Stimulated activated CD4-positive, alpha-beta T cell treated with anti-CD3 and anti-CD28 coated beads, TNF-alpha, amount 100 ng/mL, for 1 hour (primary cell): Measurements from ENCODE around the gene KANSL1.
A peak's percentile ranks its signal among the peaks of the same experiment; 100 is the strongest.

Experiments
- DNase-seq, 3 donors: peaks; one replicate each; pipeline ENCODE4 v3.0.0-alpha.2; 2020; ENCODE audit warnings: low read depth in 3 of 3, low spot score in 1 of 3

Gene KANSL1

DNA sequence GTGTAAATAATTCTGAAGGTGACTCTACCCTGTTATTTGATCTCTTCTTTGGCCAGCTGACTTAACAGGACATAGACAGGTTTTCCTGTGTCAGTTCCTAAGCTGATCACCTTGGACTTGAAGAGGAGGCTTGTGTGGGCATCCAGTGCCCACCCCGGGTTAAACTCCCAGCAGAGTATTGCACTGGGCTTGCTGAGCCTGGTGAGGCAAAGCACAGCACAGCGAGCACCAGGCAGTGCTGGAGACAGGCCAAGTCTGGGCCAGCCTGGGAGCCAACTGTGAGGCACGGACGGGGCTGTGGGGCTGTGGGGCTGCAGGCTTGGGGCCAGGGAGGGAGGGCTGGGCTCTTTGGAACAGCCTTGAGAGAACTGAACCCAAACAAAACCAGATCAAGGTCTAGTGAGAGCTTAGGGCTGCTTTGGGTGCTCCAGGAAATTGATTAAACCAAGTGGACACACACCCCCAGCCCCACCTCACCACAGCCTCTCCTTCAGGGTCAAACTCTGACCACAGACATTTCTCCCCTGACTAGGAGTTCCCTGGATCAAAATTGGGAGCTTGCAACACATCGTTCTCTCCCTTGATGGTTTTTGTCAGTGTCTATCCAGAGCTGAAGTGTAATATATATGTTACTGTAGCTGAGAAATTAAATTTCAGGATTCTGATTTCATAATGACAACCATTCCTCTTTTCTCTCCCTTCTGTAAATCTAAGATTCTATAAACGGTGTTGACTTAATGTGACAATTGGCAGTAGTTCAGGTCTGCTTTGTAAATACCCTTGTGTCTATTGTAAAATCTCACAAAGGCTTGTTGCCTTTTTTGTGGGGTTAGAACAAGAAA is 189.1 kb downstream of the KANSL1 start:
- no peak for DNase-seq

DNA sequence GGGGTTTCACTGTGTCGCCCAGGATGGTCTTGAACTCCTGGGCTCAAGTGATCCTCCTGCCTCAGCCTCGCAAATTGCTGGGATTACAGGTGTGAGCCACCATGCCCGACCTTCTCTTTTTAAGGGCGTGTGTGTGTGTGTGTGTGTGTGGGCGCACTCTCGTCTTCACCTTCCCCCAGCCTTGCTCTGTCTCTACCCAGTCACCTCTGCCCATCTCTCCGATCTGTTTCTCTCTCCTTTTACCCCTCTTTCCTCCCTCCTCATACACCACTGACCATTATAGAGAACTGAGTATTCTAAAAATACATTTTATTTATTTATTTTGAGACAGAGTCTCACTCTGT is 190.3 kb downstream of the KANSL1 start:
- no peak for DNase-seq

DNA sequence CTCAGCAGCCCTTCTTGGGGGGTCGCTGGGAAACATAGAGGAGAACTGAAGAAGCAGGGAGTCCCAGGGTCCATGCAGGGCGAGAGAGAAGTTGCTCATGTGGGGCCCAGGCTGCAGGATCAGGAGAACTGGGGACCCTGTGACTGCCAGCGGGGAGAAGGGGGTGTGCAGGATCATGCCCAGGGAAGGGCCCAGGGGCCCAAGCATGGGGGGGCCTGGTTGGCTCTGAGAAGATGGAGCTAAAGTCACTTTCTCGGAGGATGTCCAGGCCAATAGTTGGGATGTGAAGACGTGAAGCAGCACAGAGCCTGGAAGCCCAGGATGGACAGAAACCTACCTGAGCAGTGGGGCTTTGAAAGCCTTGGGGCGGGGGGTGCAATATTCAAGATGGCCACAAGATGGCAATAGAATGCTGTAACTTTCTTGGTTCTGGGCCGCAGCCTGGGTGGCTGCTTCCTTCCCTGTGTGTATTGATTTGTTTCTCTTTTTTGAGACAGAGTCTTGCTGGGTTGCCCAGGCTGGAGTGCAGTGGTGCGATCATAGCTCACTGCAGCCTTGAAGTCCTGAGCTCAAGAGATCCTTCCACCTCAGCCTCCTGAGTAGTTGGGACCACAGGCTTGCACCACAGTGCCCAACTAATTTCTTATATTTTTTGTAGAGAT is 190.8 kb downstream of the KANSL1 start:
- peak; percentile 39 to 63 (median 54) for DNase-seq

DNA sequence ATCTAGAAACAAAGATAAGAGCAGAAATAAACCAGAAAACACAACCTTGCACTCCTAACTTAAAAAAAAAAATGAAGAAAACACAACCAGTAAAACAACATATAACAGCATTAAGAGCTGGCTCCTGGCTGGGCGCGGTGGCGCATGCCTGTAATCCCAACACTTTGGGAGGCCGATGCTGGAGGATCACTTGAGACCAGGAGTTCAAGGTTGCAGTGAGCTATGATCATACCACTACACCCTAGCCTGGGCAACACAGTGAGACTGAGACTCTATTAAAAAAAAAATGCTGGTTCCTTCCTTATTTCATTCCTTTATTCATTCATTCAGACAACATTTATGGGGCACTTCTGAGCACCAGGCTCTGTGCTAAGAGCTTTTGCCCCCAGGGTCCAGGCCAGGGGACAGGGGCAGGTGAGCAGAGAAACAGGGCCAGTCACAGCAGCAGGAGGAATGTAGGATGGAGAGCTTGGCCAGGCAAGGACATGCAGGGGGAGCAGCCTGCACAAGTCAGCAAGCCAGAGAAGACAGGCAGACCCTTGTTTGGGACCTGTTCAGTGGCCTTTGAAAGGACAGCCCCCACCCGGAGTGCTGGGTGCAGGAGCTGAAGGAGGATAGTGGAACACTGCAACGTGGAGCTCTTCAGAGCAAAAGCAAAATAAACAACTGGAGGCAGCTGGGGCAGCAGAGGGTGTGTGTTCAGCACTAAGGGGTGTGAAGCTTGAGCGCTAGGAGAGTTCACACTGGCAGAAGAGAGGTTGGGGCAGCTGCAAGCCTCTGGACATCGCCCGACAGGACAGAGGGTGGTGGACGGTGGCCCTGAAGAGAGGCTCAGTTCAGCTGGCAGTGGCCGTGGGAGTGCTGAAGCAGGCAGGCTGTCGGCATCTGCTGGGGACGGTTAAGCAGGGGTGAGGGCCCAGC is 191.6 kb downstream of the KANSL1 start:
- DNase-seq: no peak

DNA sequence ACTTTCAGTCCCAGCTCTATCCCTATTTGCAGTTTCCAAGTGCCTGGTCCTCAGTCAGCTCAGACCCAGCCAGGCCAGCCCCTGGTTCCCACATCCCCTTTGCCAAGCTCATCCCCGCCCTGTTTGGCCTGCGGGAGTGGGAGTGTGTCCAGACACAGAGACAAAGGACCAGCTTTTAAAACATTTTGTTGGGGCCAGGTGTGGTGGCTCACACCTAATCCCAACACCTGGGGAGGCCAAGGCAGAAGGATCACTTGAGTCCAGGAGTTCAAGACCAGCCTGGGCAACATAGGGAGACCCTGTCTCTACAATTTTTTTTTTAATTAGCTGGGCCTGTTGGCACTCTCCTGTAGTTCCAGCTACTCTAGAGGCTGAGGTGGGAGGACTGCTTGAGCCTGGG is 192.5 kb downstream of the KANSL1 start:
- DNase-seq: no peak

DNA sequence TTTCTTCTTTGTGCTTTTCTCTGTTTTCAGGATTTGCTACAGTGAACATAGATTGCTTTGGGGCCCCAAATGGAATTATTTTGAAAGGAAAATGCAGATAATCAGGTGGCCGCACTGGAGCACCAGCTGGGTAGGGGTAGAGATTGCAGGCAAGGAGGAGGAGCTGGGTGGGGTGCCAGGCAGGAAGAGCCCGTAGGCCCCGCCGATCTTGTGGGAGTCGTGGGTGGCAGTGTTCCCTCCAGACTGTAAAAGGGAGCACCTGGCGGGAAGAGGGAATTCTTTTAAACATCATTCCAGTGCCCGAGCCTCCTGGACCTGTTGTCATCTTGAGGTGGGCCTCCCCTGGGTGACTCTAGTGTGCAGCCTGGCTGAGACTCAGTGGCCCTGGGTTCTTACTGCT is 192.9 kb downstream of the KANSL1 start:
- DNase-seq: no peak

DNA sequence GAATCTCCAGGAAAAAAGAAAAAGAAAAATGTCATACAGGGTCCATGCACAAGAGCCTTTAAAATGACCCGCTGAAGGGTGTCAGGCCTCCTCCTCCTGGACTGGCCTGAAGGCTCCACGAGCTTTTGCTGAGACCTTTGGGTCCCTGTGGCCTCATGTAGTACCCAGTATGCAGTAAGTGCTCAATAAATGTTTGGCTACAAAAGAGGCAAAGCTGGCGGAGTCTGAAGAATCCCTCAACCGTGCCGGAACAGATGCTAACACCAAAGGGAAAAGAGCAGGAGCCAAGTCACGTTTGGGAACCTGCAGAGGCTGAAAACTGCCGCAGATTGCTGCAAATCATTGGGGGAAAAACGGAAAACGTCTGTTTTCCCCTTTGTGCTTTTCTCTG is 193.3 kb downstream of the KANSL1 start:
- no peak for DNase-seq

DNA sequence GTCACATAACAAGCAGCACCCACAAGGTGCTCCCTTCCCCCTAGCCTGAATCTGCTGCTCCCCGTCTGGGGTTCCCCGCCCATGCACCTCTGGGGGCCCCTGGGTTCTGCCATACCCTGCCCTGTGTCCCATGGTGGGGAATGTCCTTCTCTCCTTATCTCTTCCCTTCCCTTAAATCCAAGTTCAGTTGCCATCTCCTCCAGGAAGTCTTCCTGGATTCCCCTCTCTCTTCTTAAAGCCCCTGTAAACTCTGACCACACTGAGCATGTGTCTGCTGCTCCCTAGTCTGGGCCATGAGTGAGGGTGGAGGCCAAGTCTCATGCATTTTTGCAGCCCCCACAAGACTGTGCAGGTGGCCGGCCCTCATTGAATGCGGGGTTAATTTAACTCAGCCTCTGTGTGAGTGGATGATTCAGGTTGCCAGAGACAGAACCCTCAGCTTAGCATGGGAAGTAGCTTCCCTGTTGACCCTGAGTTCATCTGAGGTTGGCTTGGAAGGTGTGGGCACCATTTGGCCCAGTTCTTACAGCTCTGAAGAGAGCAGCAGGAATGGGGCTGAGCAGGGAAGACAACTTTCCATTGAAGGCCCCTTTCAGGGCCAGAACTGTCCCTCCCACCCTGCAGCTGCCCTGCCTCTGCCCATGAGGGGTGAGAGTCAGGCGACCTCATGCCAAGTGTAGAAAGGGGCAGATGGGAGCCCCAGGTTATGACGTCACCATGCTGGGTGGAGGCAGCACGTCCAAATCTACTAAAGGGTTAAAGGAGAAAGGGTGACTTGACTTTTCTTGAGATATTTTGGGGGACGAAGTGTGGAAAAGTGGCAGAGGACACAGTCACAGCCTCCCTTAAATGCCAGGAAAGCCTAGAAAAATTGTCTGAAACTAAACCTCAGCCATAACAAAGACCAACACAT is 194.0 kb downstream of the KANSL1 start, which contains the start of gene STH:
STH (plus strand) TSS at position 264 of the 913 bp plus-strand sequence; CDS start at position 294, 30 bp downstream.
- DNase-seq: no peak

DNA sequence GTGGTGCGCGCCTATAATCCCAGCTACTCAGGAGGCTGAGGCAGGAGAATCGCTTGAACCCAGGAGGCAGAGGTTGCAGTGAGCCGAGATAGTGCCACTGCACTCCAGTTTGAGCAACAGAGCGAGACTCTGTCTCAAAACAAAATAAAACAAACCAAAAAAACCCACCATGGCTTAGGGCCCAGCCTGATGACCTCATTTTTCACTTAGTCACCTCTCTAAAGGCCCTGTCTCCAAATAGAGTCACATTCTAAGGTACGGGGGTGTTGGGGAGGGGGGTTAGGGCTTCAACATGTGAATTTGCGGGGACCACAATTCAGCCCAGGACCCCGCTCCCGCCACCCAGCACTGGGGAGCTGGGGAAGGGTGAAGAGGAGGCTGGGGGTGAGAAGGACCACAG is 195.6 kb downstream of the KANSL1 start:
- DNase-seq: no peak

DNA sequence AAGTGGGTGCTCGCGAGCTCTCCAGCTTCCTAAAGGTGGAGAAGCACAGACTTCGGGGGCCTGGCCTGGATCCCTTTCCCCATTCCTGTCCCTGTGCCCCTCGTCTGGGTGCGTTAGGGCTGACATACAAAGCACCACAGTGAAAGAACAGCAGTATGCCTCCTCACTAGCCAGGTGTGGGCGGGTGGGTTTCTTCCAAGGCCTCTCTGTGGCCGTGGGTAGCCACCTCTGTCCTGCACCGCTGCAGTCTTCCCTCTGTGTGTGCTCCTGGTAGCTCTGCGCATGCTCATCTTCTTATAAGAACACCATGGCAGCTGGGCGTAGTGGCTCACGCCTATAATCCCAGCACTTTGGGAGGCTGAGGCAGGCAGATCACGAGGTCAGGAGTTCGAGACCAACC is 196.1 kb downstream of the KANSL1 start:
- no peak for DNase-seq

DNA sequence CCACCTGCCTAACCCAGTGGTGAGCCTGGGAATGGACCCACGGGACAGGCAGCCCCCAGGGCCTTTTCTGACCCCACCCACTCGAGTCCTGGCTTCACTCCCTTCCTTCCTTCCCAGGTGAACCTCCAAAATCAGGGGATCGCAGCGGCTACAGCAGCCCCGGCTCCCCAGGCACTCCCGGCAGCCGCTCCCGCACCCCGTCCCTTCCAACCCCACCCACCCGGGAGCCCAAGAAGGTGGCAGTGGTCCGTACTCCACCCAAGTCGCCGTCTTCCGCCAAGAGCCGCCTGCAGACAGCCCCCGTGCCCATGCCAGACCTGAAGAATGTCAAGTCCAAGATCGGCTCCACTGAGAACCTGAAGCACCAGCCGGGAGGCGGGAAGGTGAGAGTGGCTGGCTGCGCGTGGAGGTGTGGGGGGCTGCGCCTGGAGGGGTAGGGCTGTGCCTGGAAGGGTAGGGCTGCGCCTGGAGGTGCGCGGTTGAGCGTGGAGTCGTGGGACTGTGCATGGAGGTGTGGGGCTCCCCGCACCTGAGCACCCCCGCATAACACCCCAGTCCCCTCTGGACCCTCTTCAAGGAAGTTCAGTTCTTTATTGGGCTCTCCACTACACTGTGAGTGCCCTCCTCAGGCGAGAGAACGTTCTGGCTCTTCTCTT is 196.8 kb downstream of the KANSL1 start:
- DNase-seq: no peak

DNA sequence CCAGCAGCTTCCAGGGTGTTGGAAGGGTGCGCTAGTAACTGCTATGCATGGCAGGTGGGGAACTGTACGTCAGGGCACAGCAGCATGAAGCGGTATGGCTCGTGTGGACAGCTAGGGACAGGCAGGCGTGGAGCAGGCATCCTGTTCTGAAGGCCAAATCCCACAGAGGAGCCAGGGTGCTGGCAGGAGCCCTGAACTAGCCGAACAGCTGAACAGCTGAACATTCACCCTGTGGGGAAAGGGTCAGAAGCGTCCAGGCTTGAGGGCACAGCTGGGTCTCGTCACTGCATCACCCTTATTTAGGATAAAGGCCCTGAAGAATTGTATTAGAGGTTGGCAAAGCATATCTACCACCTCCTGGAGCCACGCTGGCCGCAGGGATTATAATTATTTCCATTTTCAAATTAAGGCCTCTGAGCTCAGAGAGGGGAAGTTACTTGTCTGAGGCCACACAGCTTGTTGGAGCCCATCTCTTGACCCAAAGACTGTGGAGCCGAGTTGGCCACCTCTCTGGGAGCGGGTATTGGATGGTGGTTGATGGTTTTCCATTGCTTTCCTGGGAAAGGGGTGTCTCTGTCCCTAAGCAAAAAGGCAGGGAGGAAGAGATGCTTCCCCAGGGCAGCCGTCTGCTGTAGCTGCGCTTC is 197.5 kb downstream of the KANSL1 start:
- DNase-seq: no peak

DNA sequence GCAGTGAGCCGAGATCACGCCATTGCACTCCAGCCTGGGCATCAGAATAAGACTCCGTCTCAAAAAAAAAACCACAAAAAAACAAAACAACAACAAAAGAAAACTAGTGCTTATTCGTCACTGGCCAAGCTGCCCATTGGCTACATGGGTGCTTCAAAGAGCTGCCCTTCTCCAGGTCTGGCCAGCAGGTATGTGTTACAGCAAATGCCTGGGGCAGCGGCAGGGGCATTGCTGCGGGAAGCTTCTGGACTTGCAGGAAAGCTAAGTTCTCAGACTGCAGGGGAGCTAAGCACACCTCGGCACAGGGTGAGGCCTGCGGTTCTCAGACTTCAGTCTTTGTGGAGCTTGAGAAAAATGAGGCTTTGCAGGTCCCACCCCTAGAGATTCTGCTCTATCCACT is 198.2 kb downstream of the KANSL1 start:
- DNase-seq: no peak

DNA sequence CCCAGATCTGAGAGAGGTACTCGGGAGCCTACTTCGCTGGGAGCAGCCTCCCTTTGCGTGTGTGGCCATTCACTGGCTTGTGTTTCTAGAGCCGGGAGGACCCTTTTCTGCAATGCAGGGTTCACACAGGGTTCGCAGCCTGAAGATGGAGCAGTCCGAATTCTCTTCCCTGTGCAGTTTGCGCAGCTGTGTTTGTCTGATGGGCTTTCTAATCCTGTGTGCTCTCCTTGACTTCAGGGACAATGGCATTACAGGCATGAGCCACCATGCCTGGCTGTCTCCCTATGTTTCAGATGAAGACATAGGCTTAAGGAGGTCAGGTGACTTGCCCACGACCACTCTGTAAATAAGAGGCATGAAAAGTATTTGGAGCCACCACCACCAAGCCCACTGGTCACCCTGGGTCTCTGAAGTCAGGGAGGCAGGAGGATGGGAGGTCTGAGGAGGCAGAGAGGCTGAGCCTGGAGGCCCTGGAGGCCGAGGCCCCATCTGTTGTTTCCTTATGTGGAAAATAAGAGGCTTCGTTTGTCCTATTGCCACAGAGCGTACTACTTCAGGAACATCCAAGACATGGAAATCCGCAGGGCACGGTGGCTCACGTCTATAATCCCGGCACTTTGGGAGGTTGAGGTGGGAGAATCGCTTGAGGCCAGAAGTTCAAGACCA is 199.1 kb downstream of the KANSL1 start:
- DNase-seq: no peak

DNA sequence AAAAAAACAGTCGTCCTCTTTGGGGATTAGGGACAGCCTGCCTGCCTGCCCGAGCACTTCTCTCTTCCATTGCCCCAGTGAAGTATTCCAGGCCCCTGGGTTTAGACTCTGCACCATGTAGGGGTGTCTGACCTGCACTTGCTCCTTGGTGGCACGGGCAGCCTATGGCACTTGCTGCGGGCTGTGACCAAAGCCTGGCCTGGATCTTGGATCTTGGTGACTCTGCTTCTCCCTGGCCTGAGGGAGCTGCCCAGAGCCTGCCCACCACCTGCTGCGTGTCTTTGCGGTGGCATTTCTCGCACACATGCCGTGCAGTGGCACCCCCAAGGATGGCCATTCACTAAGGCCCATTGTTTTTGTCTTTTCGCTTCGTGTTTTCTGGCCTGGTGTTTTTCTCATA is 200.3 kb downstream of the KANSL1 start:
- DNase-seq: no peak

DNA sequence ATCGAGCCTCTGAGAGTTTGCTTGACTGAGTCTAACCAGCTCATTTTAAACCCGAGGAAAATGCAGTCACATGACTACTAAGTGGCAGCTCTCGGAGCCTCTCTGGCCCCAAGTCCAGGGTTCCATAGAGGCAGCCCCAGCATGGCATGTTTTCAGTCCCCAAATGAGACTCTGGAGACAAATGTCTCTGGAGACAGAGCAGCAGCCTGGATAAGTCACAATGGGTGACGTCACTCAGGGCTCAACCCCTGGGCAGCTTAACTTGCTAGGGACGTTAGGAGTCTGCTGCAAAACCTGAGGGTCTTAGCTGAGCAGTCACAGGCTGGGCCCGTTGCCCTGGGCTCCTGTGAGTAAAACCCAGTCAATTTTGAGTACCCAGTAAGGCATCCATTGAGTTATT is 201.1 kb downstream of the KANSL1 start:
- DNase-seq: no peak

DNA sequence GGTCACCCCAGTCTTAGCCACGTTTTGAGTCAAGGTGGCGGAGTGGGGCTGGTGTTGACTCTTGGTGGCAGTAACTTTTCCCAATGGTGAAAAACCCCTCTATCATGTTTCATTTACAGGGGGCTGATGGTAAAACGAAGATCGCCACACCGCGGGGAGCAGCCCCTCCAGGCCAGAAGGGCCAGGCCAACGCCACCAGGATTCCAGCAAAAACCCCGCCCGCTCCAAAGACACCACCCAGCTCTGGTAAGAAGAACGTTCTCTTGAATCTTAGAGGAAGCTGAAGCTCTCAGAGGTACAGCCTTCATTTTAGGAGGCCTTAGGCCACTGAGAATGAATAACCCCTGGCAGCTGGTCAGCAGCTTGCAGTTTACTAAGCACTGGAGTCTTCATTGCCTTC is 201.9 kb downstream of the KANSL1 start:
- DNase-seq: no peak

DNA sequence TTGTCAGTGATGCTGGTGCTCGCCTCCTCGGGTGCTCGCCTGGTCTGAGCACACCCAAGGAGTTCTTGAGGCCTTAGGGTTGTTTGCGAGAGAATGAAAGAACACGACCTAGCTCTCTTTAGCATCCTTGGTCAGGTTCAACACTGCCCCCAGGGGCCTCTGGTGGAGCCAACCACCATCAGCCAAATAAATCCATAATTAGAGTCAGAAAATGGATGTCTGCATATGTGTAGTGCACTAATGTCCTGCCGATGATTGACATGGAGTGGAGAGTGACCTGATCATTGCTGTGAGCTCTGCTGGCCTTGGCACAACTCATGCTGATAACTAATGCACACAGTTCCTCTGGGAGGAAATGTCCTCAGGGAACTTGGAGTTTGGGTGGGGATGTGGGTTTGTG is 202.3 kb downstream of the KANSL1 start:
- no peak for DNase-seq

DNA sequence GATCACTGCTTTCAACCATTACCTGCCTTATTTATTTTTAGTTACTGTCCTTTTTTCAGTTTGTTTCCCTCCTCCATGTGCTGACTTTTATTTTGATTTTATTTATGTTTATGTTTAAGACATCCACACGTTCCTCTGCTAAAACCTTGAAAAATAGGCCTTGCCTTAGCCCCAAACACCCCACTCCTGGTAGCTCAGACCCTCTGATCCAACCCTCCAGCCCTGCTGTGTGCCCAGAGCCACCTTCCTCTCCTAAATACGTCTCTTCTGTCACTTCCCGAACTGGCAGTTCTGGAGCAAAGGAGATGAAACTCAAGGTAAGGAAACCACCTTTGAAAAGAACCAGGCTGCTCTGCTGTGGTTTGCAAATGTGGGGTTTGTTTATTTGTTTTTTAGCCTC is 203.5 kb downstream of the KANSL1 start:
- no peak for DNase-seq
